Stimulated activated CD8-positive, alpha-beta memory T cell treated with anti-CD3 and anti-CD28 coated beads, Interleukin-2, amount 100 ng/mL, for 1 hour (primary cell): ENCODE measurements around the gene ANGPTL8.

ENCODE experiments used
- DNase-seq, 2 donors: peaks; one replicate each; pipeline ENCODE4 v3.0.0-alpha.2; 2020; ENCODE audit warnings: low read depth in 2 of 2

Gene ANGPTL8

GRCh38 chr19:11239377-11240000, at the start of gene ANGPTL8:
TSS of gene ANGPTL8 (plus strand) at chr19:11239619. CDS start at chr19:11239638, 19 bp downstream.
- no peak for DNase-seq

- DNase-seq: no peak
Measured at GRCh38 chr19:11190501-11190900, 48.9 kb upstream of the ANGPTL8 start.

- no peak for DNase-seq
Measured at GRCh38 chr19:11191273-11191755, 48.1 kb upstream of the ANGPTL8 start.

GRCh38 chr19:11191934-11192333, 47.5 kb upstream of the ANGPTL8 start:
- no peak for DNase-seq

- no peak for DNase-seq
Measured at GRCh38 chr19:11192957-11193939, 46.2 kb upstream of the ANGPTL8 start.

- no peak for DNase-seq
Measured at GRCh38 chr19:11194173-11194572, 45.2 kb upstream of the ANGPTL8 start.

- no peak for DNase-seq
Measured at GRCh38 chr19:11194656-11195558, 44.5 kb upstream of the ANGPTL8 start.

- no peak for DNase-seq
Measured at GRCh38 chr19:11195681-11196080, 43.7 kb upstream of the ANGPTL8 start.

GRCh38 chr19:11196406-11197287, 42.8 kb upstream of the ANGPTL8 start:
- DNase-seq: no peak

- peak; percentile 50 to 53 for DNase-seq
Measured at GRCh38 chr19:11197291-11198174, 41.9 kb upstream of the ANGPTL8 start, which contains the start of gene KANK2. TSS of gene KANK2 (minus strand) at chr19:11197545. CDS start at chr19:11194511, 3,034 bp downstream.

GRCh38 chr19:11198175-11198534, 41.3 kb upstream of the ANGPTL8 start:
- no peak for DNase-seq

GRCh38 chr19:11198769-11199424, 40.5 kb upstream of the ANGPTL8 start:
- DNase-seq: no peak

GRCh38 chr19:11199517-11199916, 39.9 kb upstream of the ANGPTL8 start:
- DNase-seq: no peak

- DNase-seq: no peak
Measured at GRCh38 chr19:11200015-11200574, 39.3 kb upstream of the ANGPTL8 start.

- DNase-seq: no peak
Measured at GRCh38 chr19:11200931-11201330, 38.5 kb upstream of the ANGPTL8 start.

GRCh38 chr19:11201791-11202190, 37.6 kb upstream of the ANGPTL8 start:
- DNase-seq: no peak

GRCh38 chr19:11202488-11203193, 36.8 kb upstream of the ANGPTL8 start:
- DNase-seq: no peak
